ENCODE measurements around the gene WARS2.

Gene WARS2

GRCh38 chr1:119009312-119009655 is 131.2 kb downstream of the WARS2 start:
- H3K27me3 Mint-ChIP-seq = peaks cover 83% of the 10 kb centered on the region
- H3K4me3 Mint-ChIP-seq = no peak overlapping the region
- no peak overlapping the region for H3K27ac Mint-ChIP-seq
- H3K9me3 Mint-ChIP-seq = peaks cover 17% of the 10 kb centered on the region
- DNase-seq = no peak
- no peaks in the 10 kb centered on the region for H3K36me3 Mint-ChIP-seq (ENCODE audit: low read depth)
- peaks cover 15% of the 10 kb centered on the region for H3K4me1 Mint-ChIP-seq (ENCODE audit: low read depth)

GRCh38 chr1:119008483-119009311 is 131.8 kb downstream of the WARS2 start:
- Mint-ChIP-seq H3K9me3 (peaks cover 17% of the 10 kb centered on the region), H3K27ac (no peak overlapping the region), H3K27me3 (peaks cover 87% of the 10 kb centered on the region), H3K4me3 (peak overlapping the region; percentile 38), H3K4me1 (ENCODE audit: low read depth) (peaks cover 15% of the 10 kb centered on the region), H3K36me3 (ENCODE audit: low read depth) (no peaks in the 10 kb centered on the region)
- no peak for DNase-seq

GRCh38 chr1:119007670-119008482 is 132.6 kb downstream of the WARS2 start:
- DNase-seq = no peak
- Mint-ChIP-seq H3K4me3 (peak overlapping the region; percentile 38), H3K27me3 (peaks cover 92% of the 10 kb centered on the region), H3K4me1 (ENCODE audit: low read depth) (peaks cover 15% of the 10 kb centered on the region), H3K27ac (no peak overlapping the region), H3K36me3 (ENCODE audit: low read depth) (no peaks in the 10 kb centered on the region), H3K9me3 (peaks cover 20% of the 10 kb centered on the region)

GRCh38 chr1:119007339-119007669 is 133.1 kb downstream of the WARS2 start:
- peaks cover 17% of the 10 kb centered on the region for H3K9me3 Mint-ChIP-seq
- no peak overlapping the region for H3K27ac Mint-ChIP-seq
- DNase-seq = no peak
- H3K36me3 Mint-ChIP-seq (ENCODE audit: low read depth) = no peaks in the 10 kb centered on the region
- H3K27me3 Mint-ChIP-seq = peaks cover 92% of the 10 kb centered on the region
- H3K4me3 Mint-ChIP-seq = no peak overlapping the region
- H3K4me1 Mint-ChIP-seq (ENCODE audit: low read depth) = peaks cover 15% of the 10 kb centered on the region

- H3K27ac Mint-ChIP-seq = peak overlapping the region; percentile 69
- peaks cover 15% of the 10 kb centered on the region for H3K4me1 Mint-ChIP-seq (ENCODE audit: low read depth)
- DNase-seq = no peak
- no peak overlapping the region for H3K4me3 Mint-ChIP-seq
- no peaks in the 10 kb centered on the region for H3K36me3 Mint-ChIP-seq (ENCODE audit: low read depth)
- H3K9me3 Mint-ChIP-seq = peaks cover 12% of the 10 kb centered on the region
- H3K27me3 Mint-ChIP-seq = peaks cover 94% of the 10 kb centered on the region
These were observed 133.8 kb downstream of the WARS2 start for GRCh38 chr1:119006406-119007279.

GRCh38 chr1:119005724-119006405 is 134.6 kb downstream of the WARS2 start:
- Mint-ChIP-seq H3K4me1 (ENCODE audit: low read depth) (peaks cover 17% of the 10 kb centered on the region), H3K36me3 (ENCODE audit: low read depth) (no peaks in the 10 kb centered on the region), H3K9me3 (peaks cover 12% of the 10 kb centered on the region), H3K4me3 (no peak overlapping the region), H3K27me3 (peaks cover 92% of the 10 kb centered on the region), H3K27ac (peak overlapping the region; percentile 69)
- DNase-seq = no peak

- no peak overlapping the region for H3K4me3 Mint-ChIP-seq
- DNase-seq = no peak
- H3K9me3 Mint-ChIP-seq = peaks cover 10% of the 10 kb centered on the region
- peaks cover 92% of the 10 kb centered on the region for H3K27me3 Mint-ChIP-seq
- H3K4me1 Mint-ChIP-seq (ENCODE audit: low read depth) = peaks cover 26% of the 10 kb centered on the region
- no peaks in the 10 kb centered on the region for H3K36me3 Mint-ChIP-seq (ENCODE audit: low read depth)
- no peak overlapping the region for H3K27ac Mint-ChIP-seq
These were observed 135.7 kb downstream of the WARS2 start for GRCh38 chr1:119004781-119005180.

GRCh38 chr1:119004129-119004527 is 136.3 kb downstream of the WARS2 start:
- Mint-ChIP-seq H3K27ac (no peak overlapping the region), H3K27me3 (peaks cover 93% of the 10 kb centered on the region), H3K4me1 (ENCODE audit: low read depth) (peaks cover 28% of the 10 kb centered on the region), H3K4me3 (no peak overlapping the region), H3K9me3 (peaks cover 10% of the 10 kb centered on the region), H3K36me3 (ENCODE audit: low read depth) (no peaks in the 10 kb centered on the region)
- no peak for DNase-seq

- H3K27ac Mint-ChIP-seq = no peak overlapping the region
- no peak for DNase-seq
- no peaks in the 10 kb centered on the region for H3K36me3 Mint-ChIP-seq (ENCODE audit: low read depth)
- H3K27me3 Mint-ChIP-seq = peaks cover 93% of the 10 kb centered on the region
- no peak overlapping the region for H3K4me3 Mint-ChIP-seq
- peaks cover 10% of the 10 kb centered on the region for H3K9me3 Mint-ChIP-seq
- peaks cover 23% of the 10 kb centered on the region for H3K4me1 Mint-ChIP-seq (ENCODE audit: low read depth)
These were observed 136.9 kb downstream of the WARS2 start for GRCh38 chr1:119003413-119004128.

GRCh38 chr1:119002028-119002686 is 138.3 kb downstream of the WARS2 start:
- peaks cover 18% of the 10 kb centered on the region for H3K4me1 Mint-ChIP-seq (ENCODE audit: low read depth)
- no peak overlapping the region for H3K27ac Mint-ChIP-seq

GRCh38 chr1:119001181-119002027 is 139.0 kb downstream of the WARS2 start:
- Mint-ChIP-seq H3K27ac (no peak overlapping the region), H3K9me3 (peaks cover 9% of the 10 kb centered on the region), H3K27me3 (peaks cover 93% of the 10 kb centered on the region), H3K4me3 (no peak overlapping the region), H3K36me3 (ENCODE audit: low read depth) (no peaks in the 10 kb centered on the region), H3K4me1 (ENCODE audit: low read depth) (peaks cover 15% of the 10 kb centered on the region)
- no peak for DNase-seq

More at GRCh38 chr1:119002028-119002686, 138.3 kb downstream of the WARS2 start:
- H3K9me3 Mint-ChIP-seq = peaks cover 10% of the 10 kb centered on the region
- H3K4me3 Mint-ChIP-seq = no peak overlapping the region
- peaks cover 92% of the 10 kb centered on the region for H3K27me3 Mint-ChIP-seq
- H3K36me3 Mint-ChIP-seq (ENCODE audit: low read depth) = no peaks in the 10 kb centered on the region
- no peak for DNase-seq

- Mint-ChIP-seq H3K27ac (no peak overlapping the region), H3K4me3 (no peak overlapping the region), H3K27me3 (peaks cover 93% of the 10 kb centered on the region), H3K4me1 (ENCODE audit: low read depth) (peaks cover 13% of the 10 kb centered on the region), H3K36me3 (ENCODE audit: low read depth) (no peaks in the 10 kb centered on the region), H3K9me3 (peaks cover 4% of the 10 kb centered on the region)
- DNase-seq = no peak
These were observed 139.9 kb downstream of the WARS2 start for GRCh38 chr1:119000371-119001180.

Data from activated T-cell treated with anti-CD3 and anti-CD28 coated beads, Interleukin-2, amount 50 U/mL, for 24 hours (primary cell).